Upper lobe of right lung (tissue), 1 donor: Measurements from ENCODE around the gene SLCO1C1. TPM values are rescaled to one million over a fixed set of nuclear protein-coding genes. Genes with fewer than 3 reads are reported as not detected.

Source experiments
- ATAC-seq: fragments of 200-7000 bp; cut with Tn5 transposase; one replicate; pipeline ENCODE4 v1.9.1; 2020; ENCODE audit warnings: mild to moderate bottlenecking, moderate library complexity
- DNase-seq: peaks from one replicate; pipeline ENCODE4 v3.0.0-alpha.2; 2020
- H3K27ac ChIP-seq: fragments of 200-600 bp; one replicate; pipeline ENCODE4 v1.8.0; 2022
- H3K27me3 ChIP-seq: fragments of 200-600 bp; one replicate; pipeline ENCODE4 v1.8.0; 2022; ENCODE audit warnings: mild to moderate bottlenecking
- H3K36me3 ChIP-seq: fragments of 200-600 bp; one replicate; pipeline ENCODE4 v1.8.0; 2022
- H3K4me1 ChIP-seq: fragments of 200-600 bp; one replicate; pipeline ENCODE4 v1.8.0; 2022
- H3K4me3 ChIP-seq: fragments of 200-600 bp; one replicate; pipeline ENCODE4 v1.8.0; 2022; ENCODE audit warnings: mild to moderate bottlenecking
- H3K9me3 ChIP-seq: fragments of 200-600 bp; one replicate; pipeline ENCODE4 v1.8.0; 2022
- intact Hi-C: fragments of 100-400 bp; cut with DNase I; formaldehyde crosslinking; loops from one replicate; pipeline ENCODE4 v1.11.0; 2022
- long read RNA-seq: library from polyadenylated mRNA; unstranded; transcript quantifications from one replicate; pipeline ENCODE4 v2.0.0, GENCODE V29; 2021
- total RNA-seq: library from RNA; stranded (reverse); fragmentation: NEBNext Ultra II Directional; extraction: Animal tissue kit (Norgen Biotek cat#: 25700); gene quantifications from one replicate; pipeline ENCODE4 v1.2.1, GENCODE V29; 2021
- TF ChIP-seq, protein P1 (sequence below): fragments of 200-600 bp; IDR thresholded peaks from one replicate; pipeline ENCODE4 v1.8.0; 2022; ENCODE audit warnings: antibody characterized with exemption
- donor health status: DM: no; HTN: yes; CAD: no; lungs with severe emphysema.

SLCO1C1 gene, protein sequence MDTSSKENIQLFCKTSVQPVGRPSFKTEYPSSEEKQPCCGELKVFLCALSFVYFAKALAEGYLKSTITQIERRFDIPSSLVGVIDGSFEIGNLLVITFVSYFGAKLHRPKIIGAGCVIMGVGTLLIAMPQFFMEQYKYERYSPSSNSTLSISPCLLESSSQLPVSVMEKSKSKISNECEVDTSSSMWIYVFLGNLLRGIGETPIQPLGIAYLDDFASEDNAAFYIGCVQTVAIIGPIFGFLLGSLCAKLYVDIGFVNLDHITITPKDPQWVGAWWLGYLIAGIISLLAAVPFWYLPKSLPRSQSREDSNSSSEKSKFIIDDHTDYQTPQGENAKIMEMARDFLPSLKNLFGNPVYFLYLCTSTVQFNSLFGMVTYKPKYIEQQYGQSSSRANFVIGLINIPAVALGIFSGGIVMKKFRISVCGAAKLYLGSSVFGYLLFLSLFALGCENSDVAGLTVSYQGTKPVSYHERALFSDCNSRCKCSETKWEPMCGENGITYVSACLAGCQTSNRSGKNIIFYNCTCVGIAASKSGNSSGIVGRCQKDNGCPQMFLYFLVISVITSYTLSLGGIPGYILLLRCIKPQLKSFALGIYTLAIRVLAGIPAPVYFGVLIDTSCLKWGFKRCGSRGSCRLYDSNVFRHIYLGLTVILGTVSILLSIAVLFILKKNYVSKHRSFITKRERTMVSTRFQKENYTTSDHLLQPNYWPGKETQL
- total RNA-seq, result 0.96 TPM
- long read RNA-seq, result 0 reads

DNA sequence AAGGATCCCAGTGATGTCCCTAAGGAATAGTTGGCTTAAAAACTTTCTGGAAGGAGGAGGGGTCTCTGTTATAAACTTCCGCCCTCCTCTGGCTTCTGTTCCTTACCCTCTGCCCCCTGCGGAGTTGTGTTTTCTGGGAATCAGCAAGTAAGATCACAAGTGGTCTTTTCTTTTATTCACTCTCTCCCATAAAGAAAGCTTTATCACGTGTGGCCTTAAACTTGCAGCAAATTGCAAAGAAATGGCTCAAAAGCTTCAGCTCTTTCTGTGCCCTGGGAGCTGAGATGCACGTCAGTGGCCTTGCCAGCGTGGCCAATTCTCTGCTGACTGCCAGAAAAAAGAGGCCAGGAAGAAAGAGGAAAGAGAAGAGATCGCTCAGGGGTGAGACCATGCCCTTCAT lies at the start of gene SLCO1C1:
Gene SLCO1C1, plus strand, starts transcription at position 101 of the 400 bp plus-strand sequence. CDS start 4,245 bp downstream, outside the sequence.
- TF ChIP-seq, protein P1, sequence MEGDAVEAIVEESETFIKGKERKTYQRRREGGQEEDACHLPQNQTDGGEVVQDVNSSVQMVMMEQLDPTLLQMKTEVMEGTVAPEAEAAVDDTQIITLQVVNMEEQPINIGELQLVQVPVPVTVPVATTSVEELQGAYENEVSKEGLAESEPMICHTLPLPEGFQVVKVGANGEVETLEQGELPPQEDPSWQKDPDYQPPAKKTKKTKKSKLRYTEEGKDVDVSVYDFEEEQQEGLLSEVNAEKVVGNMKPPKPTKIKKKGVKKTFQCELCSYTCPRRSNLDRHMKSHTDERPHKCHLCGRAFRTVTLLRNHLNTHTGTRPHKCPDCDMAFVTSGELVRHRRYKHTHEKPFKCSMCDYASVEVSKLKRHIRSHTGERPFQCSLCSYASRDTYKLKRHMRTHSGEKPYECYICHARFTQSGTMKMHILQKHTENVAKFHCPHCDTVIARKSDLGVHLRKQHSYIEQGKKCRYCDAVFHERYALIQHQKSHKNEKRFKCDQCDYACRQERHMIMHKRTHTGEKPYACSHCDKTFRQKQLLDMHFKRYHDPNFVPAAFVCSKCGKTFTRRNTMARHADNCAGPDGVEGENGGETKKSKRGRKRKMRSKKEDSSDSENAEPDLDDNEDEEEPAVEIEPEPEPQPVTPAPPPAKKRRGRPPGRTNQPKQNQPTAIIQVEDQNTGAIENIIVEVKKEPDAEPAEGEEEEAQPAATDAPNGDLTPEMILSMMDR, result no peak
- DNase-seq, result no peak
- H3K27ac ChIP-seq, result no peak within 1 kb of the TSS
- H3K27me3 ChIP-seq, result no peaks in the 10 kb centered on the region
- no peak for ATAC-seq
- H3K4me1 ChIP-seq, result no peaks in the 10 kb centered on the region
- intact Hi-C loops, result no loop called here
- H3K9me3 ChIP-seq, result no peaks in the 10 kb centered on the region
- no peaks in the 10 kb centered on the region for H3K36me3 ChIP-seq
- no peak within 1 kb of the TSS for H3K4me3 ChIP-seq

DNA sequence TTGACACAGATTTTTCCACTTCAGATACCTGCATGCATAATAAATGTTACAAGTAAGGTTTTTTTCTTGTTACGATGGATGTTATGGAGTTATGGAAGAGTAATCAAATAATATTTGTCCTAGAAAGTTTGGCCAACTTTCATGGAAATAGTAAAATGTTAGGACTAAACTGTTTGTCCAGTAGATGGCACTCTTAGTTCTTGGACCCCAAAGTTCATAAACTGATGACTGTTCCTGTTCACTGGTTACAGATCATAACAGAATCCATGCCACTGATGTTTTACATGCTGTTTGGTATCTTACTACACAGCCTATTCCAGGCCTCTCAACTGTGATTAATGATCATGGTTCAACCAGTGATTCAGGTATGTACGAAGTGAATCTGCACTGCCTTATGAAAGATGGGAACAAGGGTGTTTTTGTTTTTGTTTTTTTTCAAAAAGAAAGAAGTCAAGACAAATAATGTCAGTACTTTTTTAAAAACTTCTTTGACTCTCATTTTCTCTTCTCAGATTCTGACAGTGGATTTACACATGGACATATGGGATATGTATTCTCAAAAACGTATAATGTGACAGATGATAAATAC lies 48.8 kb upstream of the SLCO1C1 start:
- no peaks in the 10 kb centered on the region for H3K9me3 ChIP-seq
- no peak overlapping the region for H3K27ac ChIP-seq
- ATAC-seq (peak; percentile 61), DNase-seq (no peak)
- H3K27me3 ChIP-seq, result no peaks in the 10 kb centered on the region
- H3K4me1 ChIP-seq, result no peaks in the 10 kb centered on the region
- TF ChIP-seq, protein P1, result peak; percentile 62
- intact Hi-C loops, result no loop called here
- H3K36me3 ChIP-seq, result no peaks in the 10 kb centered on the region
- H3K4me3 ChIP-seq, result no peak overlapping the region

DNA sequence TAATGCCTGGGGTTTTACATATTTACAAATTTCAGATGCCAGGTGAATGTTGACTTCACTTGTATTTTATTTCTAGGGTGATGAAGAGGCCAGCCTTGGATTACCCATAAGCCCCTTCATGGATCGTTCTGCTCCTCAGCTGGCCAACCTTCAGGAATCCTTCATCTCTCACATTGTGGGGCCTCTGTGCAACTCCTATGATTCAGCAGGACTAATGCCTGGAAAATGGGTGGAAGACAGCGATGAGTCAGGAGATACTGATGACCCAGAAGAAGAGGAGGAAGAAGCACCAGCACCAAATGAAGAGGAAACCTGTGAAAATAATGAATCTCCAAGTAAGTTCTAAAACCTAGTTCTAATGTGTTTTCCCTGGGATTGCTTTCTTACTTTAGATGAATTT lies 41.3 kb upstream of the SLCO1C1 start:
- H3K4me3 ChIP-seq, result no peak overlapping the region
- no peak overlapping the region for H3K27ac ChIP-seq
- H3K9me3 ChIP-seq, result no peaks in the 10 kb centered on the region
- TF ChIP-seq, protein P1, result no peak
- no peaks in the 10 kb centered on the region for H3K4me1 ChIP-seq
- ATAC-seq, result no peak
- no peaks in the 10 kb centered on the region for H3K36me3 ChIP-seq
- intact Hi-C loops, result no loop called here
- H3K27me3 ChIP-seq, result no peaks in the 10 kb centered on the region
- DNase-seq, result no peak

DNA sequence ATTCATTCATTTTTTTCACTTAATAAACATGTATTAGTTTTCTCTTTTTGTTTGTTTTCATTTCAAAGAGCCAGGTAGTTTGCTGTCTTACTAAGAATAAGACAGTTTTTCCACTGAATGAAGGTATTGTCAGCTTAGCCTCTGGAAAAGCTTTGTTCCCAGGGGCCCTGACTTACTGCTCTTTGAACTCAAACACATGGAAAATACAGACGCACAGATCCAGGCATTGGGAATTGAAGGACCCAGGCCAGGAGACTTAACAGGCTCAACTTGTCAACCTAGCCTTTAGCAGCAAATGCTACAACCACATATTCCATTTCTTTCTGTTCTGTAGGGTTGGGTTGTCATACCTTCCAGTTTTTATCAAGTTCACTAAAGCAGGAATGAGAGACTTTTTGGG lies 38.5 kb upstream of the SLCO1C1 start:
- no peaks in the 10 kb centered on the region for H3K9me3 ChIP-seq
- TF ChIP-seq, protein P1, result no peak
- H3K27me3 ChIP-seq, result no peaks in the 10 kb centered on the region
- intact Hi-C loops, result no loop called here
- no peak for ATAC-seq
- H3K4me1 ChIP-seq, result no peaks in the 10 kb centered on the region
- DNase-seq, result no peak
- no peak overlapping the region for H3K27ac ChIP-seq
- H3K4me3 ChIP-seq, result no peak overlapping the region
- H3K36me3 ChIP-seq, result no peaks in the 10 kb centered on the region

DNA sequence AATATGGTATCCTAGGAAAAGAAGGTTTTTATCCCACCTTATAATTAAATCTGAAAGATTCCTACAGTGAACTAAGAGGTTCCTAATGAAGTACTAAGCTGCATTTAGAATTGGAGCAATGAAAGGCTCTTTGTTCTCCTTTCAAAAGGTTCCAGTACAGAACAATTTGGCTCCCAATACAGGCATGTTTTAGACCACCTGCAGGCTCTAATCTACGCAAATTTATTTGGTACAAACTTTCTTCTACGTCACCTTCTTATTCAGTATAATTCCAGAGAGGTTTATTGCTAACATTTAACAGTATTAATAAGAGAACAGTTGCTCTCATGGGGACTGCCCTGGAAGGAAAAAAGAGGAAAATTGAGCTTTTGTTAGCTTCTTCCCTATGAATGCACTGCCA lies 37.6 kb upstream of the SLCO1C1 start:
- Histone ChIP-seq H3K9me3 (no peaks in the 10 kb centered on the region), H3K36me3 (no peaks in the 10 kb centered on the region), H3K27ac (no peak overlapping the region), H3K4me1 (no peaks in the 10 kb centered on the region), H3K27me3 (no peaks in the 10 kb centered on the region), H3K4me3 (no peak overlapping the region)
- ATAC-seq (no peak), DNase-seq (no peak)
- intact Hi-C loops, result no loop called here
- TF ChIP-seq, protein P1, result no peak
